GM12892 (cell line): ENCODE measurements around the gene SF3B2.
"Not testable (repeated sequence)": the region's sequence is repeated elsewhere in the genome, so short reads cannot be mapped to it uniquely, and the experiment has no call there.

Experiments used
- POLR2A ChIP-seq: IDR thresholded peaks from 2 replicates; pipeline ENCODE4 v1.6.1; 2011; ENCODE audit warnings: low read depth, low read length, control low read depth
- TAF1 ChIP-seq: IDR thresholded peaks from 2 replicates; pipeline ENCODE4 v1.6.1; 2011; ENCODE audit warnings: low read depth, mild to moderate bottlenecking, control low read depth, low read length, borderline replicate concordance

GRCh38 chr11:66099746-66100145 is 47.6 kb downstream of the SF3B2 start:
- TF ChIP-seq POLR2A, TAF1: not testable (repeated sequence)
